ENCODE data around the gene TTPAL. TPM values are rescaled to one million over a fixed set of nuclear protein-coding genes. Genes with fewer than 3 reads are reported as not detected.

Gene TTPAL
- total and polyA plus RNA-seq, 2 of the 4 experiments (the other 2 are of a cell fraction), result 8.2 to 18.1 TPM

DNA sequence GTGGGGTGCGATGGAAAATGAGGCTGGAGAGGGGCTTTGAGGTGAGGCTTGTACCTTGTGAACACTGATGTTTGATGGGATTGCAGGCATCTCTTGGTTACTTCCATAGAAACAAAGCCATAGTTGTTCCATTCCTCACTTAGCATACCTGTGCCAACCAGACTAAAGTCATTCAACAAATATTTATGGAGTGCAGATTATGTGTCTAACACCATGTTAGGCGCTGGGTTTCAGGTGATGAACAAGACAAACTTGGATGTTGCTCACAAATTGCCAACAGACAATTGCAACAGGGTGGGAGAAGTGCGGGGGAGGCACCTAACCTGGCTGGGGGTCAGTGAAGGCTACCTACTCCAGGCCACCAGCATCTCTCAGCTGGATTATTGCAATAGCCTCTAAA is 1.5 kb downstream of the TTPAL start:
- H3K79me1 ChIP-seq (ENCODE audit: low read depth in 1 of 2, low read length in 2 of 2), result peaks cover 20 to 49% of the 10 kb centered on the region in 2 experiments
- peaks cover 17% of the 10 kb centered on the region for H3K36me3 ChIP-seq (ENCODE audit: control insufficient read depth, insufficient read depth, low read length)
- 0 out of 4 replicates have a peak overlapping the region, but pooled peaks of 1 of the 2 experiments have one; percentile 26 for H4K8ac ChIP-seq (ENCODE audit: low read depth in 2 of 2, low read length in 2 of 2)
- ATAC-seq (ENCODE audit: low read depth), result no peak
- no peaks in the 10 kb centered on the region for H3K9me3 ChIP-seq (ENCODE audit: control insufficient read depth, insufficient read depth, low read length)
- peak overlapping the region; percentile 4; the same call in 1 of the 2 replicates for H2AK5ac ChIP-seq (ENCODE audit: low read depth, low read length)
- H3K4me1 ChIP-seq (ENCODE audit: control insufficient read depth, insufficient read depth, low read length), result peaks cover 4% of the 10 kb centered on the region; the same call in 1 of the 2 replicates
- no peak overlapping the region for H3K18ac ChIP-seq (ENCODE audit: low read depth, low read length)
- peak overlapping the region; percentile 97 for H2AK9ac ChIP-seq (replicated peaks; ENCODE audit: low read depth, low read length, poor library complexity)
- H2BK120ac ChIP-seq (ENCODE audit: low read depth, low read length), result no peak overlapping the region
- H3K4me3 ChIP-seq (ENCODE audit: insufficient read depth, low read depth, low read length), result no peak overlapping the region
- no peak overlapping the region for H2BK15ac ChIP-seq (ENCODE audit: low read depth, low read length)
- no peak overlapping the region for H4K5ac ChIP-seq (ENCODE audit: low read depth, low read length)
- peak overlapping the region; percentile 92; the same call in 1 of the 2 replicates for H3K4ac ChIP-seq (ENCODE audit: low read depth, low read length)
- 0 out of 2 replicates have a peak overlapping the region, but pooled peaks have one; percentile 24 for H3K14ac ChIP-seq (replicated peaks; ENCODE audit: low read depth, low read length)
- H3K9me1 ChIP-seq (ENCODE audit: insufficient read depth, low read length), result peaks cover 14% of the 10 kb centered on the region; the same call in 1 of the 2 replicates
- H3K27ac ChIP-seq (ENCODE audit: insufficient read depth, low read length), result no peak overlapping the region
- POLR2A ChIA-PET (ENCODE audit: unreplicated experiment), result no interaction called here
- H4K20me1 ChIP-seq (ENCODE audit: insufficient read depth, low read length), result no peaks in the 10 kb centered on the region; the same call in 1 of the 2 replicates
- intact Hi-C loops (cut with micrococcal nuclease) (no loop called here), in situ Hi-C loops (cut with MboI; ENCODE audit: low sequenced_read_pairs) (loop anchor here (10.0 to 25.0 kb wide), 3 partner anchors 138 to 1310 kb away; partner anchors contain the start of genes DNTTIP1, OSER1 and WFDC3), dilution Hi-C loops (cut with HindIII; ENCODE audit: low sequenced_read_pairs, unreplicated experiment) (no loop called here)
- no peaks in the 10 kb centered on the region for H3K27me3 ChIP-seq (ENCODE audit: control insufficient read depth, insufficient read depth, low read length)
- TF ChIP-seq CEBPB (IDR thresholded peaks at IDR 0.05; ENCODE audit: low read depth, low read length) (no peak), NFE2L2 (IDR thresholded peaks at IDR 0.05; ENCODE audit: low read depth, low read length) (no peak), RCOR1 (IDR thresholded peaks at IDR 0.05; ENCODE audit: insufficient replicate concordance, low read length) (no peak), BHLHE40 (IDR thresholded peaks at IDR 0.05; ENCODE audit: low read depth, low read length) (no peak), MXI1 (IDR thresholded peaks at IDR 0.05; ENCODE audit: borderline replicate concordance, low read depth, low read length) (no peak), MAFK (IDR thresholded peaks at IDR 0.05; ENCODE audit: low read depth, low read length) (no peak), CHD1 (IDR thresholded peaks at IDR 0.05; ENCODE audit: low read depth, low read length) (no peak)
- TF ChIP-seq, protein P1, sequence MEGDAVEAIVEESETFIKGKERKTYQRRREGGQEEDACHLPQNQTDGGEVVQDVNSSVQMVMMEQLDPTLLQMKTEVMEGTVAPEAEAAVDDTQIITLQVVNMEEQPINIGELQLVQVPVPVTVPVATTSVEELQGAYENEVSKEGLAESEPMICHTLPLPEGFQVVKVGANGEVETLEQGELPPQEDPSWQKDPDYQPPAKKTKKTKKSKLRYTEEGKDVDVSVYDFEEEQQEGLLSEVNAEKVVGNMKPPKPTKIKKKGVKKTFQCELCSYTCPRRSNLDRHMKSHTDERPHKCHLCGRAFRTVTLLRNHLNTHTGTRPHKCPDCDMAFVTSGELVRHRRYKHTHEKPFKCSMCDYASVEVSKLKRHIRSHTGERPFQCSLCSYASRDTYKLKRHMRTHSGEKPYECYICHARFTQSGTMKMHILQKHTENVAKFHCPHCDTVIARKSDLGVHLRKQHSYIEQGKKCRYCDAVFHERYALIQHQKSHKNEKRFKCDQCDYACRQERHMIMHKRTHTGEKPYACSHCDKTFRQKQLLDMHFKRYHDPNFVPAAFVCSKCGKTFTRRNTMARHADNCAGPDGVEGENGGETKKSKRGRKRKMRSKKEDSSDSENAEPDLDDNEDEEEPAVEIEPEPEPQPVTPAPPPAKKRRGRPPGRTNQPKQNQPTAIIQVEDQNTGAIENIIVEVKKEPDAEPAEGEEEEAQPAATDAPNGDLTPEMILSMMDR (conservative IDR thresholded peaks at IDR 0.05; ENCODE audit: low read depth, low read length), result no peak
- peak overlapping the region; percentile 70; the same call in 1 of the 2 replicates for H3K23ac ChIP-seq (ENCODE audit: low read depth, low read length)
- no peak overlapping the region for H2AFZ ChIP-seq (replicated peaks; ENCODE audit: low read length, poor library complexity)
- no peak overlapping the region for H4K91ac ChIP-seq (ENCODE audit: insufficient read depth, low read depth, low read length)
- H3K9ac ChIP-seq (ENCODE audit: low read depth, low read length), result no peak overlapping the region
- no peak overlapping the region for H2BK5ac ChIP-seq (ENCODE audit: low read depth, low read length, poor library complexity, severe bottlenecking)
- DNase-seq, result no peak
- no TSS peak for BruUV-seq (replicated peaks)
- CTCF ChIA-PET, result no interaction called here
- no CpG with 5 or more reads among the region's 3 CpGs for WGBS, 2 experiments (ENCODE audit: extremely low coverage in 2 of 2, insufficient read length in 1 of 2)
- H3K56ac ChIP-seq (ENCODE audit: extremely low read depth, insufficient read depth, low read length), result no peak overlapping the region
- H3K4me2 ChIP-seq (ENCODE audit: low read depth, low read length), result peak overlapping the region; percentile 2; the same call in 1 of the 2 replicates
- no peak overlapping the region for H2BK20ac ChIP-seq (ENCODE audit: low read depth, low read length)

Data from IMR-90 (cell line).